Measurements from ENCODE around the gene CACFD1.

Gene CACFD1

GRCh38 chr9:133429641-133430161 lies 30.1 kb upstream of the CACFD1 start:
- no peak for TF ChIP-seq CTCF (IDR thresholded peaks at IDR 0.05)
- no peak for TF ChIP-seq ZFX (IDR thresholded peaks at IDR 0.05; ENCODE audit: borderline replicate concordance)
- H3K27ac ChIP-seq, result no peak overlapping the region

GRCh38 chr9:133430244-133430643 lies 29.5 kb upstream of the CACFD1 start:
- TF ChIP-seq CTCF (IDR thresholded peaks at IDR 0.05) (no peak), ZFX (IDR thresholded peaks at IDR 0.05; ENCODE audit: borderline replicate concordance) (no peak)

GRCh38 chr9:133433351-133433843 lies 26.4 kb upstream of the CACFD1 start:
- H3K27ac ChIP-seq, result no peak overlapping the region
- TF ChIP-seq CTCF (IDR thresholded peaks at IDR 0.05), result no peak
- TF ChIP-seq ZFX (IDR thresholded peaks at IDR 0.05; ENCODE audit: borderline replicate concordance), result no peak

More at GRCh38 chr9:133430244-133430643, 29.5 kb upstream of the CACFD1 start:
- no peak overlapping the region for H3K27ac ChIP-seq

GRCh38 chr9:133436681-133437080 lies 23.1 kb upstream of the CACFD1 start:
- H3K27ac ChIP-seq, result no peak overlapping the region
- TF ChIP-seq ZFX (IDR thresholded peaks at IDR 0.05; ENCODE audit: borderline replicate concordance), result no peak
- TF ChIP-seq CTCF (IDR thresholded peaks at IDR 0.05), result no peak

GRCh38 chr9:133437753-133438531 lies 21.8 kb upstream of the CACFD1 start:
- TF ChIP-seq ZFX (IDR thresholded peaks at IDR 0.05; ENCODE audit: borderline replicate concordance) (no peak), CTCF (IDR thresholded peaks at IDR 0.05) (peak; percentile 27)
- H3K27ac ChIP-seq, result no peak overlapping the region

GRCh38 chr9:133439337-133439736 lies 20.4 kb upstream of the CACFD1 start:
- TF ChIP-seq CTCF (IDR thresholded peaks at IDR 0.05) (no peak), ZFX (IDR thresholded peaks at IDR 0.05; ENCODE audit: borderline replicate concordance) (no peak)
- H3K27ac ChIP-seq, result no peak overlapping the region

- TF ChIP-seq ZFX (IDR thresholded peaks at IDR 0.05; ENCODE audit: borderline replicate concordance) (no peak), CTCF (IDR thresholded peaks at IDR 0.05) (no peak)
- H3K27ac ChIP-seq, result no peak overlapping the region
These were observed 18.9 kb upstream of the CACFD1 start for GRCh38 chr9:133440874-133441273.
